GM21723 (cell line): ENCODE measurements around the gene IZUMO3.
"Not testable (repeated sequence)": the region's sequence is repeated elsewhere in the genome, so short reads cannot be mapped to it uniquely, and the experiment has no call there.

Experiments used
- ATAC-seq: cut with Tn5 transposase; IDR thresholded peaks from one replicate; pipeline ENCODE4 v1.9.1; 2021; ENCODE audit warnings: mild to moderate bottlenecking, moderate library complexity; ENCODE audit not compliant: unreplicated experiment

The IZUMO3 gene, protein sequence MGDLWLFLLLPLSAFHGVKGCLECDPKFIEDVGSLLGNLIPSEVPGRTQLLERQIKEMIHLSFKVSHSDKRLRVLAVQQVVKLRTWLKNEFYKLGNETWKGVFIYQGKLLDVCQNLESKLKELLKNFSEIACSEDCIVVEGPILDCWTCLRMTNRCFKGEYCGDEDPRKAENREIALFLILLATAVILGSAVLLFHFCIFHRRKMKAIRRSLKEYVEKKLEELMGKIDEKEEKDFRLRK

GRCh38 chr9:24545847-24546522 is at the start of gene IZUMO3:
Gene IZUMO3, minus strand, starts transcription at chr9:24545897. Its CDS starts 248 bp downstream, at chr9:24545649.
- ATAC-seq, result no peak

GRCh38 chr9:24594234-24594850 is 48.6 kb upstream of the IZUMO3 start:
- no peak for ATAC-seq

DNA sequence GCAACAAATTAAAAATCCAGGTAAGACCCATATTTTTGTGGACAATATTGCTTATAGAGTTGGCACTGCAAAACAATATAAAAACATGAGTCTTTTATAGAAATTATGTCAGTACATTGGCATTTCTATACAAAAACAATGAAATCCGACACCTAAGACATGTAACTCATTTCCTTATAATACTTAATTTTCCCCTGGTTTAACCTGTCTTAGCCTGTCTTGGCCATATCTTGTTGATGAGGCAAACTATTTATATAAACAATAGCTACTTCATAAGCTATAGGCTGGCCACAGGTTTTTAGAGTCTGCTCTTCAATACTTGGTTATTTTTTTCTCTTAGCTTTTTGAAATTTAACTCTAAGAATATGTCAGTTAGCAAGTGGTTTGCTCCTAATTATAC is 44.7 kb upstream of the IZUMO3 start:
- no peak for ATAC-seq

- no peak for ATAC-seq
Measured at GRCh38 chr9:24587883-24588282, 42.2 kb upstream of the IZUMO3 start.

DNA sequence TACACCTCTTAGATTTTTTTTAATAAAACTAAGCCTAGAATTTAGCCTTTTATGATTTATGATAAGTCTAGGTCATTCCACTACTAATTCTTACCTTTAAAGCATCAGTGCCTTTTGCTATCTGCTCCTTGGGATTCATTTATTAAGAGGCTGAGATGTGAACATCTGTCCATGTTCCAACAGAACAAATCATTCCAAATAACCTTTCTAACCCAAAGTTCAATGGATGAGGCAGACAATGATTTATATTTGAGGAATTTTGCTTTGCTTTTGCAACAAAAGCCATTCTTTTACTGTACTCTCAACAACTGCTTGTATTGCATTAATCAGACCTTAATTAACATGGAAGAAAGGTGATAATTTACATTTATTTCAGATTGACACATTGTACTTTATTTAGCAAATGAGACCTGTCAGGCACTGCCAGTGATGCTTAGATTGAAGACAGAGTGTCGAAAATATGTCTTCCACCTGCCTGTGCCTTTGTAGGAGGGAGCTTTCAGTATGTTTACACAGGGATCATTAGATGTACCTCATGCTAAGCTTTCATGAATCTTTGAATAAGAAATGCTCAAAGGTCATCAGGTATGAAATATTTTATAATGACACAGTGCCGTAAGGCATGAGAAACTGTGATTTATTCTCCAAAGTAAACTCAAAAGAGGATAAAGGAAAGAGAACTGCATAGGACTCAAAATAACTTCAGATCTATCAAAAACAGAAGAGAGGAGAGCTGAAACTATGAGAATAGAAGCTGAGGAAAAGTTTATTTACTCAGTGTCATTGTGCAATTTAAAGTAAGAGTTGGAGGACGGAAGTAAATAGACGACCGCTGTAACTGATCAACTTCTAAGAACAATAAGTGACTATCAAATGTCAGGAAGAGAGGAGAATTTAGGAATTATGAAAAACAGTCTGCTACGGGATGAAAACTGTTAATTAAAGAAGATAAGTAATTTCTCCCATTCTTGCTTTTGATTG is 36.7 kb upstream of the IZUMO3 start:
- ATAC-seq, result no peak

GRCh38 chr9:24580005-24580404 is 34.3 kb upstream of the IZUMO3 start:
- ATAC-seq, result not testable (repeated sequence)

- ATAC-seq, result no peak
Measured at GRCh38 chr9:24572406-24572805, 26.7 kb upstream of the IZUMO3 start.

DNA sequence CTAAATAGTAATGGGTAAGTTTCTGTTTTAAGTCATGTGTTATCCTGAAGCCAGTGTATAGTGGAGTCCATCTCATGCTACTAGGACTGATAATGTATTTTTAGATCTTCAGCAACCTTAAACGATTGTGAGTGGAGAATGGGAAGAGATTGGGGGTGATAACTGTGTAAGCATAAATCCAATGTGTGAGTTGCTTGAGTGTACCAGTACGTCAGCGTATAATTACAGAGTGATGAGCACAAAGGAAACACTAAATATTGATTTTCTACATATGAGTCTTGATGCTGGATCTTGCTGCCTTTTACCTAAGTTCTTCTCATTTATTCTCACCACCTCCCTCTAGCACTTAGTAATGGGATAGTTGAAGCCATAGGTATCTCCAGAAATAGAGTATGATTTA is 16.3 kb upstream of the IZUMO3 start:
- no peak for ATAC-seq

DNA sequence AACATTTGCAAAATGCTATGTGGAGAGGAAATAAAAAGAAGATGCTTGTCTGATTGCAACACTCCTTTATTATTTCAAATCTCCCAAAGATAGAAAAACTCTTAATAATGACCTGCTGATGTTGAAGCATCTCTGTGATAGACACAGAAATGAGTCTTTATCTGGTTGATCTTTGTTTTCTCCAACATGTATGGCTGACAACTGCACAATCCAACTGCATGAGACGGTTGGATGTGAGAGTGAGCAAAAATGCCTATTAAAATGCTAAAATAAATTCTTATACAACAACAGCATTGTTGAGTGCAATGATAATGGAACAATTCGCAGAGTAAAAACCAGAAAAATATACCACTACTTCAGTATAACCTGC is 7.5 kb upstream of the IZUMO3 start:
- ATAC-seq, result no peak

DNA sequence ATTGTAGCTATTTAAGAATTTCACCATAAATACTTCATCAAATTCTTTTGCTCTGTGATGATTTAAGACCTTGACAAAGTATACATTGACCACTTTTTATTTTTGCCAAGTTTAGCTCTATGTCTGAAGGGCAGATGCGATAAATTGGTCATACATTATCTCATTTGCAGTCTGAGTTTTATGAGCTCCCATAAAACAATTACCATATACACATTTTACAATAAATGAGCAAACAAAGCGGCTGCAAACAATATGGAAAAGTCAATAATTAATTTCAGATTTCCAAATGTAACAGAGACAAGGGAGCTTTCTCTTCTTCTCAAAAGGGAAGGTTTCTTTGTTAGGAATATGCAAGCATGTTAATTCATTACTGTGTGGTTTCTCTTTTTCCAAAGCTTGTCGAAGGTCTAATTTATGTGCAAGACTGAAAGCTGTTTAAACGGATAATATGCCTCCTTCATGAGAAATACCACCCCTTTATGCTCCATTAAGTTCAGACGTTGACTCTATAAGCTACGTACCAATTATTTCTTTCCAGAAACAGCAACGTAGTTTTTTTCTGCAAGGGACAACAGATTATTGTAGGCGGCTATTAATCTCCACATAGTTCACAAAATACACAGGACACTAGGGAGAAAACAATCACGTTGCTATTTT is 7.0 kb upstream of the IZUMO3 start:
- no peak for ATAC-seq

GRCh38 chr9:24545285-24545684 is 412 bp downstream of the IZUMO3 start:
- ATAC-seq, result no peak

GRCh38 chr9:24518545-24518944 is 27.2 kb downstream of the IZUMO3 start:
- ATAC-seq, result no peak

DNA sequence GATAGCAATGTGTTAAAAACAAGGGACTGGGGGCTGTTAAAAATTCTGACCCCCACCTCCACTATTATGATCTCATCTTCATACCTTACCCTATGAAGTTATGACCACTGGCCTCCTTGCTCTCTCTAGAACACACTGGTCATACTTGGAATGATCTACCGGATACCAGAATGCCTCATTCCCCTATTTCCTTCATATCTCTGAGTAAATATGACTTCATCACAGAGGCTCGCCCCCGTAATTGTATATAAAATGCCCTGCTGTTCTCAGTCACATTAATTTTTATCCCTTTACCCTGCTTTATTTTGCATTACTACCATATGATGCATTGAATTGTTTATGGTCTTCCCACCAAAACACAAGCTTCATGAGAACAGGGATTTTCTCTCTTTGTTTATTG is 29.2 kb downstream of the IZUMO3 start:
- no peak for ATAC-seq

- no peak for ATAC-seq
Measured at GRCh38 chr9:24509850-24510249, 35.8 kb downstream of the IZUMO3 start.

DNA sequence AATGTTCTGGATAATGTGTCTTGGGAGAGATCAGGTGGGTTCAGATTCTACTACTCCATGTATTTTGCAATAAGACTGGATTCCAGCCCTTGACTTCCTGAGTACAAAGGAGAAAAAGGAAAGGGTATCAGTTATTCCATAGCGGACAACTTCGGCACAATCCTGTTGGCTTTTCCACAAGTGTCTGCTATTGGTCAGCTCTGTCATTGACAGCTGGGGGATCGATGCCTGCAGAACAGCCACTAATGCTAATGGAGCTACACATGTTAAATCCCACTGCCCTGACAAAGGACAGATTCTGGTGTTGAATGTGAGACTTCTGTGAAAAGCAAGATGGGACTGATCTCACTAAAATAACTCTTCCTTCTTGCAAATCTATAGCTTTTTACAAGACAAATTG is 41.2 kb downstream of the IZUMO3 start:
- no peak for ATAC-seq

GRCh38 chr9:24502206-24502937 is 43.3 kb downstream of the IZUMO3 start:
- ATAC-seq, result no peak

- no peak for ATAC-seq
Measured at GRCh38 chr9:24500761-24501160, 44.9 kb downstream of the IZUMO3 start.

GRCh38 chr9:24498632-24499031 is 47.1 kb downstream of the IZUMO3 start:
- ATAC-seq, result no peak

- no peak for ATAC-seq
Measured at GRCh38 chr9:24497671-24498070, 48.0 kb downstream of the IZUMO3 start.
